ENCODE measurements around the gene CHAF1B. TPM values are rescaled to one million over a fixed set of nuclear protein-coding genes. Genes with fewer than 3 reads are reported as not detected.

The CHAF1B gene
- total and polyA plus RNA-seq, 7 donors, result 0.68 to 12.6 (median 8.4) TPM

DNA sequence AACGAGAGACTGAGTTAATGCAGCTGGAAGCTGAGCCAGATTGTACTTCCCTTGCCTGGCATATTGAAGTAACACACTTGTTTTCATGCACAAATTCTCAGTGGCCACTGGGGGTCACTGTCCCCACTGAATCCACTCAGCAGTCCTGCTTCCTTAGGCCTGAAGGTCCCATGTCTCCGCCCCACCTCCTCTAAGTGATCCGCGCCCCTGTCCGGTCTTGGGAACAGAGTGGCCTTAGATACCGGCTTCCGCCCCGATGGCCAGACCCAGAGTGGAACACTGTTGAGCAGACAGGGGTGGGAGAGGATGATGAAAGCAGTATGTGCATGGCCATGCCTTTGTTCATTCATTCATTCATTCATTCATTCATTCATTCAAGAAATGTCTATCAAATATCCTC lies 34.8 kb downstream of the CHAF1B start:
- intact Hi-C loops (cut with DNase I), result loop anchor here (2.0 to 10.0 kb wide), 5 partner anchors 167 to 507 kb away; partner anchors contain the start of gene SIM2 (in 1 of the 2)
- H3K9me3 ChIP-seq, result no peaks in the 10 kb centered on the region
- DNase-seq, result peak; percentile 84 to 89
- H3K27me3 ChIP-seq (ENCODE audit: insufficient read depth in 3 of 3, low read length in 2 of 3), result no peaks in the 10 kb centered on the region
- TF ChIP-seq, protein P1, sequence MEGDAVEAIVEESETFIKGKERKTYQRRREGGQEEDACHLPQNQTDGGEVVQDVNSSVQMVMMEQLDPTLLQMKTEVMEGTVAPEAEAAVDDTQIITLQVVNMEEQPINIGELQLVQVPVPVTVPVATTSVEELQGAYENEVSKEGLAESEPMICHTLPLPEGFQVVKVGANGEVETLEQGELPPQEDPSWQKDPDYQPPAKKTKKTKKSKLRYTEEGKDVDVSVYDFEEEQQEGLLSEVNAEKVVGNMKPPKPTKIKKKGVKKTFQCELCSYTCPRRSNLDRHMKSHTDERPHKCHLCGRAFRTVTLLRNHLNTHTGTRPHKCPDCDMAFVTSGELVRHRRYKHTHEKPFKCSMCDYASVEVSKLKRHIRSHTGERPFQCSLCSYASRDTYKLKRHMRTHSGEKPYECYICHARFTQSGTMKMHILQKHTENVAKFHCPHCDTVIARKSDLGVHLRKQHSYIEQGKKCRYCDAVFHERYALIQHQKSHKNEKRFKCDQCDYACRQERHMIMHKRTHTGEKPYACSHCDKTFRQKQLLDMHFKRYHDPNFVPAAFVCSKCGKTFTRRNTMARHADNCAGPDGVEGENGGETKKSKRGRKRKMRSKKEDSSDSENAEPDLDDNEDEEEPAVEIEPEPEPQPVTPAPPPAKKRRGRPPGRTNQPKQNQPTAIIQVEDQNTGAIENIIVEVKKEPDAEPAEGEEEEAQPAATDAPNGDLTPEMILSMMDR (IDR thresholded peaks at IDR 0.05), result peak; percentile 87
- no peak overlapping the region for H3K27ac ChIP-seq
- H3K4me3 ChIP-seq, result no peak overlapping the region
- 7 to 14% (median 8%) methylated on average over 8 of the region's 8 CpGs for WGBS, 3 donors
- no peaks in the 10 kb centered on the region for H3K4me1 ChIP-seq
- peaks cover 0 to 30% of the 10 kb centered on the region in 2 donors for H3K36me3 ChIP-seq (ENCODE audit: insufficient read depth in 1 of 2, low read depth in 1 of 2)
- peak; percentile 88 to 95 (median 92) for ATAC-seq

DNA sequence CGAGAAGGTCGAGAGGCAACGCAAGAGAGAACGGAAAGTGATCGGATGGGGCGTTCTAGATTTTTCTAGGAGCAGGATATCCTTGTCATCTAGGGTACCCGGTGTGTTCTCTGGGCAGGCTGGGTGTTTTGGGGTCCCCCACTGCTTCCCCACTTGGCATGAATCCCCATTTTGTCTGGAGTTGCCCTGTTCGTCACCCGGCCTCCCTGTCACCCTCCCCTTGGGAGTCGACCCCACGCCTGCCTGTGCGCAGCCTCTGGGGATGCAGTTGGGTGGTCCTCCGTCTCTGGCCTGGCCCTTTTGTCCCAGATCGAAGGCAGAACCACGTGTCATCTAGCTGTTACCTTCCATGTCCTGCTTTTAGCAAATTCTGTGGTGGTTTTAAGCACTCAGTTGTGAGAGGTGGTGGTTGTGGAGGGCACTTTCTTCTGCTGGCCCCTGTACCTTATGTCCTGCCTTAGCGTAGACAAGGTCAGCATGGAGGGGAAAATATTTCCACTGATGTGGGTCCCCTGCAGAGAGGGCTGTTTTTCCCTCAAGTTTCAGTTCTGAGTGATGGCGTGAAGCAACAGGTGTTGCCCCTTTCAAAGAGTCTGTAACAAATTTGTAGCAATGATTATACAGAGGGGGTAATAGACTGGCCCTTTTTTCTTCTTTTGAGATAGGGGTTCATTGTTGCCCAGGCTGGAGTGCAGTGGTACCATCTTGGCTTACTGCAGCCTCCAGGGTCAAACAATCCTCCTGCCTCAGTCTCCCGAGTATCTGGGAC lies 35.6 kb downstream of the CHAF1B start:
- Histone ChIP-seq H3K4me1 (no peaks in the 10 kb centered on the region), H3K9me3 (no peaks in the 10 kb centered on the region), H3K27me3 (ENCODE audit: insufficient read depth in 3 of 3, low read length in 2 of 3) (no peaks in the 10 kb centered on the region), H3K36me3 (ENCODE audit: insufficient read depth in 1 of 2, low read depth in 1 of 2) (peaks cover 0 to 22% of the 10 kb centered on the region in 2 donors), H3K4me3 (no peak overlapping the region), H3K27ac (no peak overlapping the region)
- DNase-seq, result no peak
- WGBS, 3 donors, result 87 to 93% (median 92%) methylated on average over 18 of the region's 18 CpGs
- no peak for ATAC-seq
- intact Hi-C loops (cut with DNase I), result loop anchor here (2.0 to 10.0 kb wide), 4 partner anchors 167 to 504 kb away; partner anchors contain the start of gene SIM2 (in 1 of the 2)
- TF ChIP-seq, protein P1 (IDR thresholded peaks at IDR 0.05), result no peak

DNA sequence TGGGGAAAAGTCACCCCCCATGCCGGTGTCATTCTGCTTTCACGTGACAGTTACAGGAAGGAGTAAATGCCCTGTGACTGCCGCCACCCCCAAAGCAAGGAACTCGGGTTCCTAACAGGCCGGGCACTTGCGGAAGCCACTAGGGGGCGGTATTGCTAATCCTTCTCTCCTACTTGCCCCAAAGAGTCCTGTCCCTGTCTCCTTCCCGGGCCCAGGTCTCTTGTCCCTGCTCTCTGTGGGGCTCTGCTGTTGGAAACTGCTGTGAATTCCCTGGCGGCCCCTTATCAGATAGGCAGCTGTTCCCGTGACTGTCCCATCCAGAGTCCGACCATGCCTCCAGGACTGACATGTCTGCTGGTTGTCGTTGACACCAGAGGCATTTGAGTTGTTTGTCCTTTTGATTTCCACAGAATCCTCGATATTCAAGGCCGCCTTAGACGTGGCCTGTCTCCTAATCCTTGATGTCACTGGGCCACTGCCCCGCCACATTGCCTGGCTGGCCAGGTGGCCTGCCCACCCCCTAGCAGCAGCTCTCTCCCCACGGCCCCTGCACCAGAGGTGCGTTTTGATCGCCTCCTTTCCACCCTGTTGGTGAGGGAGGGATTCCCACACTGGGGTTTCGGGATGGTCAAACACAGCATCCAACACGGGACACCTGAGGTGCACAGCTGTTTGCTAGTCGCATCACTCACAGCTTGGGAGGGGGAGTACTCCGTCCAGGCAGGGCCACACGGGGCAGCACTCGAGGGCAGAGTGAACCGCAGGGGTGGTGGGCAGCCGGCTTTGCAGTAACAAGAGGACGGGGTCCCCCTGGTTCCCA lies 37.3 kb downstream of the CHAF1B start:
- no peak overlapping the region for H3K27ac ChIP-seq
- no peaks in the 10 kb centered on the region for H3K4me1 ChIP-seq
- H3K27me3 ChIP-seq (ENCODE audit: insufficient read depth in 3 of 3, low read length in 2 of 3), result no peaks in the 10 kb centered on the region
- DNase-seq (peak; percentile 43 to 62), ATAC-seq (peak; percentile 28 to 59 (median 42))
- WGBS, 3 donors, result 67 to 68% (median 67%) methylated on average over 27 to 28 of the region's 28 CpGs
- H3K4me3 ChIP-seq, result no peak overlapping the region
- TF ChIP-seq, protein P1 (IDR thresholded peaks at IDR 0.05), result peak; percentile 55
- intact Hi-C loops (cut with DNase I), result loop anchor here in 1 of 2 donors (5.0 to 10.0 kb wide), 3 partner anchors 165 to 502 kb away; partner anchors contain the start of gene SIM2
- H3K36me3 ChIP-seq (ENCODE audit: insufficient read depth in 1 of 2, low read depth in 1 of 2), result peaks cover 0 to 5% of the 10 kb centered on the region in 2 donors
- no peaks in the 10 kb centered on the region for H3K9me3 ChIP-seq

DNA sequence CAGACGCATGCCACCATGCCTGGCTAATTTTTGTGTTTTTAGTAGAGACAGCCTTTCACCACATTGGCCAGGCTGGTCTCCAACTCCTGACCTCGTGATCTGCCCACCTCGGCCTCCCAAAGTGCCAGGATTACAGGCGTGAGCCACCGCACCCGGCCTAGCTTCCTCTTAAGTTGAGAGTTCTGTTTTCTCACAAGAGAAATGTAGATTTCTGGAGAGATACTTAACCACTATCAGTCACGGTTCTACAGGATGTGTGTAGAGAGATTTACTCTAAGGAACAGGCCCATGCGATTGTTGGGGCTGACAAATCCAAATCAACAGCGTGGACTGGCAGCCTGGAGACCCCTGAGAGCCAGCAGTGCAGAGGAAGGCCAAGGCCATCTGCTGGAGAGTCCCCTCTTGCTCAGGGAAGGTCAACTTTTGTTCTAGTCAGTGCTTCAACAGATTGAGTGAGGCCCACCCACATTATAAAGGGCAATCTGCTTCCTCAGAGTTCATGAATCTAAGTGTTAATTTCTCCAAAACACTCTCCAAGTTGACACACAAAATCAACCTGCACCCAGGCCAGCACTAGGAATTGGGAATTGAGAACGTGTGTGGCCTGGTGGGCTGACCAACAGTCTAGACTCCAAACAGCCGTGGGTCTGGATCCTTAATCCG lies 38.7 kb downstream of the CHAF1B start:
- TF ChIP-seq, protein P1 (IDR thresholded peaks at IDR 0.05), result no peak
- no peak overlapping the region for H3K27ac ChIP-seq
- H3K36me3 ChIP-seq (ENCODE audit: insufficient read depth in 1 of 2, low read depth in 1 of 2), result no peaks in the 10 kb centered on the region
- intact Hi-C loops (cut with DNase I), result loop anchor here in 1 of 2 donors (5.0 to 10.0 kb wide), 3 partner anchors 163 to 501 kb away; partner anchors contain the start of gene SIM2
- H3K4me3 ChIP-seq, result no peak overlapping the region
- ATAC-seq (no peak), DNase-seq (no peak)
- H3K4me1 ChIP-seq, result peaks cover 4% of the 10 kb centered on the region
- 87 to 90% (median 88%) methylated on average over 12 of the region's 12 CpGs for WGBS, 3 donors
- H3K9me3 ChIP-seq, result no peaks in the 10 kb centered on the region
- no peaks in the 10 kb centered on the region for H3K27me3 ChIP-seq (ENCODE audit: insufficient read depth in 3 of 3, low read length in 2 of 3)

All from psoas muscle (tissue), 8 donors.